BLaER1 treated with 17β-estradiol and CSF1 and Interleukin-3, amounts not matched to agents 10 nM and 100 nM (cell line): ENCODE results near the gene GTF2H1.
"Not testable (repeated sequence)": the region's sequence is repeated elsewhere in the genome, so short reads cannot be mapped to it uniquely, and the experiment has no call there.

Source experiments
- H3K27ac ChIP-seq, 11 experiments: shearing (Covaris generic); formaldehyde crosslinking; 2 replicates each; pipeline ENCODE4 v1.8.1; 2022
- H3K27me3 ChIP-seq, 11 experiments: shearing (Covaris generic); formaldehyde crosslinking; 2 replicates each; pipeline ENCODE4 v1.8.1; 2022
- H3K36me3 ChIP-seq, 11 experiments: shearing (Covaris generic); formaldehyde crosslinking; 2 replicates each; pipeline ENCODE4 v1.8.1; 2022
- H3K4me1 ChIP-seq, 10 experiments: shearing (Covaris generic); formaldehyde crosslinking; 2 replicates each; pipeline ENCODE4 v1.8.1; 2022
- H3K4me2 ChIP-seq, 11 experiments: shearing (Covaris generic); formaldehyde crosslinking; 2 replicates each; pipeline ENCODE4 v1.8.1; 2022
- H3K4me3 ChIP-seq, 10 experiments: shearing (Covaris generic); formaldehyde crosslinking; 2 replicates each; pipeline ENCODE4 v1.8.1; 2022
- H3K9ac ChIP-seq, 11 experiments: shearing (Covaris generic); formaldehyde crosslinking; 2 replicates each; pipeline ENCODE4 v1.8.1; 2022
- H3K9me3 ChIP-seq, 11 experiments: shearing (Covaris generic); formaldehyde crosslinking; replicated peaks in 1 of 11; 2 replicates each; pipeline ENCODE4 v1.8.1; 2022
- H4K20me1 ChIP-seq, 11 experiments: shearing (Covaris generic); formaldehyde crosslinking; 2 replicates each; pipeline ENCODE4 v1.8.1; 2022
- Cebpa-rat ChIP-seq, 11 experiments: shearing (Covaris generic); IDR thresholded peaks; 2 replicates each; pipeline ENCODE4 v1.8.1; 2022

GTF2H1 gene

GRCh38 chr11:18404062-18404461 is 81.7 kb downstream of the GTF2H1 start:
- no peak overlapping the region for H3K27ac ChIP-seq
- H3K4me2 ChIP-seq, result no peak overlapping the region
- no peak overlapping the region for H3K9ac ChIP-seq
- no peaks in the 10 kb centered on the region for H3K27me3 ChIP-seq
- H3K4me3 ChIP-seq, result no peak overlapping the region
- H4K20me1 ChIP-seq, result peaks cover 89 to 100% (median 100%) of the 10 kb centered on the region in 11 experiments
- no peak for TF ChIP-seq Cebpa-rat (IDR thresholded peaks at IDR 0.05)
- peaks cover 97 to 100% (median 100%) of the 10 kb centered on the region in 11 experiments for H3K36me3 ChIP-seq
- no peaks in the 10 kb centered on the region for H3K9me3 ChIP-seq
- H3K4me1 ChIP-seq, result peaks cover under 1 to 25% (median 3%) of the 10 kb centered on the region in 10 experiments; a peak in 11 of 20 replicates

GRCh38 chr11:18407400-18407799 is 85.0 kb downstream of the GTF2H1 start:
- H3K27me3 ChIP-seq, H3K4me1 ChIP-seq, H3K9ac ChIP-seq, H3K9me3 ChIP-seq, H3K4me2 ChIP-seq, H3K4me3 ChIP-seq, H3K27ac ChIP-seq: not testable (repeated sequence)
- Histone ChIP-seq H4K20me1 (peaks cover 59 to 84% (median 73%) of the 10 kb centered on the region in 11 experiments), H3K36me3 (peaks cover 64 to 77% (median 68%) of the 10 kb centered on the region in 11 experiments)

- no peak for TF ChIP-seq Cebpa-rat (IDR thresholded peaks at IDR 0.05)
- H3K4me1 ChIP-seq, result peaks cover 0 to 6% (median 0%) of the 10 kb centered on the region in 10 experiments; a peak in 3 of 20 replicates
- H3K4me2 ChIP-seq, result no peak overlapping the region
- H3K9ac ChIP-seq, result no peak overlapping the region
- no peak overlapping the region for H3K27ac ChIP-seq
- no peaks in the 10 kb centered on the region for H3K9me3 ChIP-seq
- no peak overlapping the region for H3K4me3 ChIP-seq
- peaks cover 45 to 71% (median 59%) of the 10 kb centered on the region in 11 experiments for H4K20me1 ChIP-seq
- H3K36me3 ChIP-seq, result peaks cover 50 to 64% (median 54%) of the 10 kb centered on the region in 11 experiments
- H3K27me3 ChIP-seq, result no peaks in the 10 kb centered on the region
Measured at GRCh38 chr11:18408558-18409291, 86.4 kb downstream of the GTF2H1 start.

- Histone ChIP-seq H3K4me2 (no peak overlapping the region), H3K27ac (no peak overlapping the region), H3K9ac (no peak overlapping the region), H3K9me3 (no peaks in the 10 kb centered on the region), H3K4me3 (no peak overlapping the region), H3K27me3 (no peaks in the 10 kb centered on the region), H3K4me1 (peaks cover 0 to 6% (median 0%) of the 10 kb centered on the region in 10 experiments; a peak in 3 of 20 replicates), H4K20me1 (no peaks in the 10 kb centered on the region), H3K36me3 (no peaks in the 10 kb centered on the region)
- no peak for TF ChIP-seq Cebpa-rat (IDR thresholded peaks at IDR 0.05)
Measured at GRCh38 chr11:18416459-18416858, 94.1 kb downstream of the GTF2H1 start.
